ENCODE measurements around the gene CTAGE6. TPM values are rescaled to one million over a fixed set of nuclear protein-coding genes. Genes with fewer than 3 reads are reported as not detected.
A peak's percentile ranks its signal among the peaks of the same experiment; 100 is the strongest.
"Not testable (repeated sequence)": the region's sequence is repeated elsewhere in the genome, so short reads cannot be mapped to it uniquely, and the experiment has no call there.

The CTAGE6 gene
- total RNA-seq, 1 experiment from 2014 or later: not detected

DNA sequence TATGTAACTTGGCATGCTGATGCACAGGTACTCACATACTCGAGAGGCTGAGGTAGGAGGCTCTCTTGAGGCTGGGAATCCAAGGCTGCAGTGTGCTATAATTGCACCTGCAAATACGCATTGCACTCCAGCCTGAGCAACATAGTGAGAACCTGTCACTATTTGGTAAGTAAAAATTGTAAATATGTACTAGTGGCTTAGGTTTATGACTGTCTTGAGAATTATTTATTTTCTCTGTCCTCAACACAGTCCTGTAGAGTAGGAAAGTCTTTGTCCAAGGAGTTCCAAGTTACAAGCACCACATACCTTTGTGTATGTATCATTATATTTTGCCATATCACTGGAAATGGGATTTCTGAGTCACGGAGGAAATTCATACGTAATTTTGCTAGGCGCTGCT lies 45.1 kb downstream of the CTAGE6 start:
- H3K4me1 ChIP-seq (replicated peaks; ENCODE audit: insufficient read depth); H3K79me2 ChIP-seq (ENCODE audit: low read depth); H3K9me2 ChIP-seq (ENCODE audit: insufficient read depth); H4K20me1 ChIP-seq (ENCODE audit: insufficient read depth); H3K9me3 ChIP-seq (ENCODE audit: insufficient read depth, low read depth); POLR2A ChIA-PET (ENCODE audit: unreplicated experiment); H3K36me3 ChIP-seq (ENCODE audit: low read depth); H3K27me3 ChIP-seq (ENCODE audit: insufficient read depth, low read depth); H2AFZ ChIP-seq; BruUV-seq (replicated peaks); intact Hi-C loops (cut with micrococcal nuclease; ENCODE audit: unreplicated experiment); H3F3A ChIP-seq (ENCODE audit: insufficient read depth, low read depth); CTCF ChIA-PET: not testable (repeated sequence)
- Histone ChIP-seq H3K4me2 (peak overlapping the region; percentile 74), H3K27ac (peak overlapping the region; percentile 94), H3K4me3 (peak overlapping the region; percentile 41)
- DNase-seq: peak in 1 of 2 experiments; percentile 8

- H4K20me1 ChIP-seq (ENCODE audit: insufficient read depth); intact Hi-C loops (cut with micrococcal nuclease; ENCODE audit: unreplicated experiment); POLR2A ChIA-PET (ENCODE audit: unreplicated experiment); H3K9me3 ChIP-seq (ENCODE audit: insufficient read depth, low read depth); H3K9me2 ChIP-seq (ENCODE audit: insufficient read depth); H3K4me1 ChIP-seq (replicated peaks; ENCODE audit: insufficient read depth); CTCF ChIA-PET; H3F3A ChIP-seq (ENCODE audit: insufficient read depth, low read depth); H3K36me3 ChIP-seq (ENCODE audit: low read depth); H3K27me3 ChIP-seq (ENCODE audit: insufficient read depth, low read depth); DNase-seq; BruUV-seq (replicated peaks); H2AFZ ChIP-seq; H3K79me2 ChIP-seq (ENCODE audit: low read depth): not testable (repeated sequence)
- Histone ChIP-seq H3K27ac (peak overlapping the region; percentile 94), H3K4me2 (peak overlapping the region; percentile 74), H3K4me3 (peak overlapping the region; percentile 41; the same call in 1 of the 2 replicates)
Measured at GRCh38 chr7:143711727-143712324, 45.7 kb downstream of the CTAGE6 start.

DNA sequence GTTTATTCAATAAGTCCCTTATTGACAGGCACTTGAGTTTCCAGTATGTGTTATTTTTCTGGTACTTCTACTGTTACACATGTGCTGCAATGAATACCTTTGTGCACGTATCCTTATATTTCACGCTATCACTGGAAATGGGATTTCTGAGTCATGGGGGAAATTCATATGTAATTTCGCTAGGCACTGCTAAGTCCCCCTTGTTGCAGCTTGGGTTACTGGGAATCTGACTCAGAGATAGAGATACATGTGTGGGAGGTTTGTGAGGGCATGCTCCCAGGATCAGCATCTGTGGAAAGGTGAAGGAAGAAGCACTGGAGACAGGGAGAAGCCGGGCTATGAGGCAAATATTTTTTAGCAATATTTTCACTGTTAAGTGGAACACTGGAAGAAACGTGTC lies 47.6 kb downstream of the CTAGE6 start:
- H3K4me1 ChIP-seq (replicated peaks; ENCODE audit: insufficient read depth); H3K4me2 ChIP-seq; H3K27ac ChIP-seq; H3K36me3 ChIP-seq (ENCODE audit: low read depth); BruUV-seq (replicated peaks); H2AFZ ChIP-seq; POLR2A ChIA-PET (ENCODE audit: unreplicated experiment); DNase-seq; H3K4me3 ChIP-seq; CTCF ChIA-PET; H3K79me2 ChIP-seq (ENCODE audit: low read depth); H4K20me1 ChIP-seq (ENCODE audit: insufficient read depth); H3K27me3 ChIP-seq (ENCODE audit: insufficient read depth, low read depth); H3F3A ChIP-seq (ENCODE audit: insufficient read depth, low read depth); H3K9me2 ChIP-seq (ENCODE audit: insufficient read depth); H3K9me3 ChIP-seq (ENCODE audit: insufficient read depth, low read depth); intact Hi-C loops (cut with micrococcal nuclease; ENCODE audit: unreplicated experiment): not testable (repeated sequence)

Other genes with a start within 250 kb of the CTAGE6 start
- gene CTAGE15, start 185.9 kb downstream of the CTAGE6 start, total RNA-seq (2021): 0.20 TPM in 1 of 2 replicates, not detected in the other
- gene TCAF2, start 136.7 kb downstream of the CTAGE6 start, total RNA-seq (2021): 2.5 and 3.0 TPM in 2 replicates
- gene TCAF1, start 144.5 kb upstream of the CTAGE6 start, total RNA-seq (2021): 41.5 and 44.6 TPM in 2 replicates
- not detected in 2 replicates for gene OR2F2, start 177.5 kb upstream of the CTAGE6 start, total RNA-seq (2021)
- gene OR2F1, start 197.1 kb upstream of the CTAGE6 start, total RNA-seq (2021): not detected in 2 replicates
- not detected in 2 replicates for gene OR6B1, start 242.6 kb upstream of the CTAGE6 start, total RNA-seq (2021)